Testis (tissue), 3 donors: Measurements from ENCODE around the gene TRPC3. TPM values are rescaled to one million over a fixed set of nuclear protein-coding genes. Genes with fewer than 3 reads are reported as not detected.

Experiments used
- DNase-seq: peaks from one replicate; pipeline ENCODE4 v3.0.0-alpha.2; 2019
- H3K27ac ChIP-seq, 2 donors: fragments of 200-600 bp; sonication (generic); one replicate each; pipeline ENCODE4 v1.5.1; 2019
- H3K27me3 ChIP-seq: fragments of 200-600 bp; sonication (generic); one replicate; pipeline ENCODE4 v1.5.1; 2019
- H3K36me3 ChIP-seq: fragments of 200-600 bp; sonication (generic); one replicate; pipeline ENCODE4 v1.5.1; 2017; ENCODE audit warnings: low read depth; ENCODE audit errors: missing control alignments
- H3K4me1 ChIP-seq: fragments of 200-600 bp; sonication (generic); one replicate; pipeline ENCODE4 v1.5.1; 2019
- H3K4me3 ChIP-seq, 2 donors: fragments of 200-600 bp; sonication (generic); one replicate each; pipeline ENCODE4 v1.5.1; 2017 to 2019
- H3K9me3 ChIP-seq: fragments of 200-600 bp; sonication (generic); one replicate; pipeline ENCODE4 v1.5.1; 2017
- CTCF ChIP-seq, 3 experiments: fragments of 450-650 bp in 2 of 3; fragments of 200-600 bp in 1 of 3; sonication (generic) in 1 of 3; IDR thresholded peaks; one replicate each; pipeline ENCODE4 v1.5.1; 2016 to 2019; ENCODE audit warnings: antibody characterized with exemption in 3 of 3, mild to moderate bottlenecking in 2 of 3, moderate library complexity in 1 of 3
- POLR2A ChIP-seq: fragments of 450-650 bp; IDR thresholded peaks from one replicate; pipeline ENCODE4 v1.6.1; 2017; ENCODE audit warnings: antibody characterized with exemption, mild to moderate bottlenecking, moderate library complexity
- WGBS, 2 donors: methylation state at CpG; one replicate each; pipeline ENCODE4 v1.1.5; 2018; 5-methylcytosine and 5-hydroxymethylcytosine counted together
- intact Hi-C: fragments of 100-400 bp; cut with DNase I; formaldehyde crosslinking; loops from one replicate; pipeline ENCODE4 v1.15.1; 2023; ENCODE audit warnings: low total_unique reads
- polyA plus RNA-seq: library from polyadenylated mRNA; stranded (reverse); fragments of 350-450 nt; fragmentation: Illumina TruSeq; extraction: RNeasy Lipid Tissue Mini Kit (QIAGEN cat#74804); gene quantifications from one replicate; pipeline ENCODE4 v1.2.3, GENCODE V29; 2014; ENCODE audit warnings: low read depth, low replicate concordance; ENCODE audit not compliant: insufficient read depth
- total RNA-seq, 2 donors: library from RNA; depleted of rRNA; stranded (reverse); fragments of >200 nt; gene quantifications; one replicate each; pipeline ENCODE4 v1.2.3, GENCODE V29; 2016

Gene TRPC3
- total and polyA plus RNA-seq, 3 donors from 2014 or later, result 0.57 to 3.7 (median 1.9) TPM

- TF ChIP-seq CTCF (IDR thresholded peaks at IDR 0.05) (no peak), POLR2A (no peak)
- no peaks in the 10 kb centered on the region for H3K4me1 ChIP-seq
- no peaks in the 10 kb centered on the region for H3K36me3 ChIP-seq
- intact Hi-C loops, result no loop called here
- DNase-seq, result no peak
- no peaks in the 10 kb centered on the region for H3K9me3 ChIP-seq
- H3K27me3 ChIP-seq, result no peaks in the 10 kb centered on the region
- H3K4me3 ChIP-seq, result no peak overlapping the region
- no peak overlapping the region for H3K27ac ChIP-seq
Observed at GRCh38 chr4:121838136-121838535, 113.7 kb downstream of the TRPC3 start.

- H3K27ac ChIP-seq, result no peak overlapping the region
Observed at GRCh38 chr4:121829511-121829910, 122.3 kb downstream of the TRPC3 start.

More at GRCh38 chr4:121829511-121829910, 122.3 kb downstream of the TRPC3 start:
- Histone ChIP-seq H3K9me3 (no peaks in the 10 kb centered on the region), H3K4me3 (no peak overlapping the region), H3K4me1 (no peaks in the 10 kb centered on the region), H3K27me3 (no peaks in the 10 kb centered on the region), H3K36me3 (no peaks in the 10 kb centered on the region)
- 87 to 96% methylated on average over 5 of the region's 5 CpGs for WGBS, 2 donors
- DNase-seq, result no peak
- intact Hi-C loops, result no loop called here
- TF ChIP-seq POLR2A, result no peak
- TF ChIP-seq CTCF (IDR thresholded peaks at IDR 0.05), result no peak

Other genes with a start within 250 kb of the TRPC3 start
- under 1 TPM; 0.25 to 0.87 TPM for gene SMIM43, start 186.9 kb downstream of the TRPC3 start, total RNA-seq
- 0.30 TPM for gene SMIM43, start 186.9 kb downstream of the TRPC3 start, polyA plus RNA-seq
- gene EXOSC9, start 150.7 kb downstream of the TRPC3 start, total RNA-seq, result 10 to 100 TPM; 52.2 to 55.7 TPM
- 74.6 TPM for gene EXOSC9, start 150.7 kb downstream of the TRPC3 start, polyA plus RNA-seq
- gene CCNA2, start 128.2 kb downstream of the TRPC3 start, total RNA-seq, result 1 to 10 TPM; 6.3 to 8.0 TPM
- 10.2 TPM for gene CCNA2, start 128.2 kb downstream of the TRPC3 start, polyA plus RNA-seq
- gene BBS7, start 81.6 kb downstream of the TRPC3 start, total RNA-seq, result 10 to 100 TPM; 18.3 to 23.4 TPM
- gene BBS7, start 81.6 kb downstream of the TRPC3 start, polyA plus RNA-seq, result 16.7 TPM
- gene BLTP1, start 200.3 kb upstream of the TRPC3 start, total RNA-seq, result 100 to 1,000 TPM; 133 to 139 TPM
- 42.9 TPM for gene BLTP1, start 200.3 kb upstream of the TRPC3 start, polyA plus RNA-seq